NCI-H2227 (cell line): ENCODE measurements around the gene ENAH.

Source experiments
- DNase-seq: peaks from one replicate; lab custom pipeline; 2025; ENCODE audit not compliant: unreplicated experiment; lab: John Stamatoyannopoulos, UW

Gene ENAH

DNA sequence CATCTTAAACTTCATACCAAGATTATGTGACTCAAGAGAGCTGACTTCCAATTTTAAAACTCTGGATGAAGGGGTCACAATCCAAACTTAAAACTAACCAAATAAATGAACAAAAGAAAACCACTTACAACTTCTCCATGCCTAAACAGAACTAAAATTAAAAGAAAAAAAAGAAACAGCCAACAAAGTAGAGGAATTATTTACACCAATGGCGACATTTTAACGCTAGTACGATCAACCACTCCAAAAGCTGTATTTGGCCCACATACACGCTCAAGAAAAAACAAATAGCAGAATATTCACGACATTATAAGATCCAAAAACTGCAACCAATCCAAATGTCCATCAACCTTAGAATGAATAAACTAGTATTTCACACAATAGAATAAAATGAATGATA is 42.4 kb downstream of the ENAH start:
- DNase-seq: no peak

DNA sequence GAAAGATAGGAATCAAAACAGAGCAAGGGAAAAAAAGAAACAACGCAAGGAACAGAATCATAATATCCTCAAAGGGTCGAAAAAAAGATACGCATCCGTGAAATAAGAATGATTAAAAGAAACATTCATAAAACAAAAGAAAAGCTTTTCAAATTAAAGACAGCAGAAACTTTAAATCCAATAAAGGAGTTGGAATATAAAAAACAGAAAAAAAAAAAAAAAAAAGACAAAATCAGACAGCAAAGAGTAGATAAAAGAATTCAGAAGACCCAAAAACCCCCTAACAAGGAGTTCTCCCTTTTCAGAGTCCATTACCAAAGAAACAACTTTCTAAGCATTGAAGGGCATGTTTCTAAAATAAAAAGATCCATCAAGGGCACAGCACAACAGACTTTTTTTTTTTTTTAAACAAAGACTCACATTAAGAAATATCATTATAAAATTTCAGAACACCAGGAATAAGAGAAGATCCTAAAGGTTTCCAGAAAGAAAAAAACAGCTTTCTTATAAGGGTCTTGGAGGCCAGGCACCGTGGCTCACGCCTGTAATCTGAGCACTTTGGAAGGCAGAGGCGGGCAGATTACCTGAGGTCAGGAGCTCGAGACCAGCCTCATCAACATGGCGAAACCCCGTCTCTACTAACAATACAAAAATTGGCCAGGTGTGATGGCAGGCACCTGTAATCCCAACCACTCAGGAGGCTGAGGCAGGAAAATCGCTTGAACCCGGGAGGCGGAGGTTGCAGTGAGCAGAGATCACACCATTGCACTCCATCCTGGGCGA is 44.7 kb downstream of the ENAH start:
- DNase-seq: no peak

DNA sequence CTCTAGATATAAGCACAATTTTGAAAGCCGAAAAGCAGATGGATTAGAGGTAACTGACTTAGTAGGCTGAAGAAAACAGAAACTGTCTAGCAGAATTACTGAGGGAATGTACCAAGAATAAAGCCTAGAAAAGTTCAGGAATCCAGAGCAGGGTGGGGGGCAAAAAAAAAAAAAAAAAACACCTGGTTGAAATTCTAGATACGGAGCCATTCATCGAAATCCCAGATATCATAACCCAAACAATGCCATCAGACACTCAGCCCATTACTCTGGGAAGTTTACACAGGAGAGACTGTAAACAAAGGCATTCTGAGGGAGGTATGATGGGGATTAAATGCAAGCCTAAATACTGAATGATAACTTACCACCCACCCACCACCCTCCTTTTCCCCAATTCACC is 45.6 kb downstream of the ENAH start:
- DNase-seq: no peak

DNA sequence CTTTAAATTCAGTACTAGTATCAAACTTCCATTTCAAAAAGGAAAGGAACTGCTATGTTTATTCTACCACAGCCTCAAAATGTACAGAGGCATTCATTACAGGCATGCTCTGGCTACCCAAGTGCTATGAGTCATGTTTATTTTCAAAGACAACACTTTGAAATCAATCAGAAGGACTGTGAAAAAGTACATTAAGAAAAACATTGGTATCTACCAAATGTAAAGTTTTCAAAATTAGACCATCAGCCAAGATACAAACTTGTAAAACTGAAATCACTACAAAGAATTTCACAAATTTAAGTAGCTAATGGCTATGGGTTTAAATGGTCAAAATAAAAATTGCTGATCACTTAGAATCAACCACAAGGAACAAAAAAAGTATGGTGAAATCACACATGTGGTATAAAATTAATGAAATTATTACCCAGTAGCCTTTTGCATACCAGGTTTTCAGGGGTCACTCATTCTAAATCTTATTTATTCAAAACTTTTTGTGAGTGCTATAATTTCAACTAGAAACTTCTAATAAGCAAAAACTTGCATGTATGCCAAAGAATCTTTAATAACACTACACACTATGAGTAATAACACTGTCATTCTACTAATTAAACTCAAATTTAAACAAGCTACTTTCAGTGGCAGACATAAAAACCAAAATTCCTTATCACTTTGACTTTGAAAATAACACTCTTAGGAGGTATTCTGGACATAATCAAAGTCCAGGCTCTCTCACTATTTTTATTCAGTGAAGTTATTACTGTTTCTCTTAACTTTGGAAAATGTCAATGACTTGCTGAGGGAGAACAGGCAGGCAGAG is 49.2 kb downstream of the ENAH start:
- no peak for DNase-seq

DNA sequence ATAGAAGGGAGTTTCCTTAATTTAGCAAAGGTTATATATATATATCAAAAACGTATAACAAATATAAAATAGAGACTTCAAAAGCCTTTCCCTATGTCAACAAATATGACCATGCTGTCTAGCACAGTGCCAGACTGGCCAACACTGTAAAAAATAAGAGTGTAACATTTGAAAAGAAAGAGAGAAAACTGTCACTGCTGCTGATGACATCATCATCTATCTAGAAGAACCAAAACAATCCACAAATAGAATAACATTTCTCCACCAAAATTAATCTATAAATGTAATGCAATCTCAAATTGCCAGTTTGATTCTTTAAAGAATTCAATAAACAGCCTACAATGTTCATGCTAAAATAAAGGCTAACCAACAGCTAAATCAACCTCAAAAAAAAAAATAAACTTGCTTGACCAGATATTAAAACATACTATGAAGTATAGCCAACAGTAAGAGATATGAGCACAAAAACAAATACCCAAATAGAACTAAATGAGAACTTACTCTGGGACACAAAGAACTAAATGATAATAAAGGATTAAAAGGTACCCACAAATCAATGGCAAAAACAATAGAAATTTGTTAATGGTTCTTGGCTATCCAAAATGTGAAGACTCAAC is 50.2 kb downstream of the ENAH start:
- DNase-seq: no peak

DNA sequence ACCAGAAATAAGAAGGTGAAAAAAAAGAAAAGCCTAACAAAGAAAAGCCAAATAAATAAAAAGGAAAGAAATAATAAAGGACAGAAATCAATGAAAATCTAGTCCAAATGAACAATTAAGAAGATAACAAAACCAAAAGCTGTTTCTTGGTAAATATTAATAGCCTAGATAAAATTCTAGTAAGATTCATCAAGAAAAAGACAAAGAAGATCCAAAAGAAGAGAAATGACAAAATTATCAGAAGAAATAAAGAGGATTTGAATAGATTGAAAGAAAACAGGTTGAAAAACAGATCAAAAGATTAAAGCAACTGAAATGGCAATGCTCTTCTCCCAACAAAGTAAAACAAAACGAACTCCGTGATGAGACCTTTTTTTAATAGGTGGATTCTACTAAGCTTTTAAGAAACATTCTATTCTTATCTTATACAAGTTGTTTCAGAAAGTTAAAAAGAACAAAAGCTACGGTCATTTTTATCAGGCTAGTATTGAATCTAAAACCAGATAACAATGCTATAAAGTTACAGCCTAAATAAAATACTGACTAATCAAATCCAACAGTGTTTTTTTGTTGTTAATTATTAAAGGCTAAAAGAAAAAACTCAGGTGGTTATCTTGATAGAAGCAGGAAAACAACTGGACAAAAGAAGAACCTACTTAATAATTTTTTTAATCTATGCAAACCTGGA is 50.9 kb downstream of the ENAH start:
- DNase-seq: no peak

DNA sequence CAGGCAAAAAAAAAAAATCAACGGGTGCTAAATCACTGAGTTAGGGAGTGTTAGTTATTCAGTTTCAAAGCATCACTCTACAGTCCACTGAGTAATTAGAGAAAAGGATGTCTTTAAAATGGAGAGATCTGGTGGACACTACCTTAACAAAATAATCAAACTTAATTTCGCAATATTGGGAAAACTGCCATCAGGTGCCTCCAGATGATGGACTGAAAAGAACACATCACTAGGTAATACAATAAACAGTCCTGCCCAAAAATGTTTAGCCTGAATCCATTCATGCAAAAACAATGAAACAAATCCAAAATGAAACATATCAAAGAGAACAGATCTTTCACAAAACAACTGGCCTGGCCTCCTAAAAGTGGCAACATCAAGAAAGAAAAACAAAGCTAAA is 54.1 kb downstream of the ENAH start:
- DNase-seq: no peak

DNA sequence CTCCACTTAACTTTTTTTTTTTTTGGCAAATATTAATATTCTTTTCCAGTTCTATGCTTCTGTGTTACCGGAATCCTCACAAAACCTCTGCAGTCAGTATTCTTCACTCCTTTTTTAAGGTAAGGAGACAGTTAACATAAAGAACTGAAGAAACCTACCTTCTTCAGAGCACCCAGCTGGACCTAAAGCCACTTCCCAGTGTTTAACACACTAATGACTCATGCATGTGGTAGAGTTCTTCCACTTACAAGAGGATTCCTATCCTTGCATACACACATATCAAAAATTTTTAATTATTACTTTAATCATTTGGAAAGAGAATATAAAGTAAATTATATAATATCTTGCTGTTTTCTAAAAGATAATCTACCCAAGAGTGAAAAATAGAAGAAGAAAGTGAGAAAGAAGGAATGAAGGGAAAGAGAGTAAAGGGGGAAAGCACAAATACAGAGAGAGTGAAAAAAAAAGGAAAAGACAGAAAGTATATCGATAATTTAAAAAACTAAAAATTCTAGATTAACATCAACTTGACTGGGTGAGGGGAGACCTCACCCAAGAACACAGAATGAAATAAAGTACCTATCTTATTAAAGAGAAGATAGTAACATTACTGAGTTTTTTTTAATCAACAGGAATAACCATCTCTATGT is 54.9 kb downstream of the ENAH start:
- DNase-seq: no peak

DNA sequence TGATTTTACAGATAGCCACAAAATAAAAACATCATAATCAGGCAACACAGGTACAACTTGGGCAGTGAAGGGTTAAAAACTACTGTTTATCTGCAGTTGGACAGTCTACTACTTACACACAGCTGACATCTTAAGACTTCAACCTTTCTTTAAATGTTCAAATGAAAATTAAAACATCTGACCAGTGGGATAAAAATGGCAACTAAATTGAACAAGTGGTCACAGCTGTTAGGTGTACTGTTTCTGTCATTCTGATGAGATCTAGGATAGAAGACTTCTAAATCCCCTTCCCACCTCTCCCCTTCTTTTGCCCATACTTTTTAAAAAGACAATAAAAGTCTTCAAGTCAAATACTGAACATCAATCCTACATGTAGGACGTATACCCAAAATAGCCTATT is 56.2 kb downstream of the ENAH start:
- no peak for DNase-seq

DNA sequence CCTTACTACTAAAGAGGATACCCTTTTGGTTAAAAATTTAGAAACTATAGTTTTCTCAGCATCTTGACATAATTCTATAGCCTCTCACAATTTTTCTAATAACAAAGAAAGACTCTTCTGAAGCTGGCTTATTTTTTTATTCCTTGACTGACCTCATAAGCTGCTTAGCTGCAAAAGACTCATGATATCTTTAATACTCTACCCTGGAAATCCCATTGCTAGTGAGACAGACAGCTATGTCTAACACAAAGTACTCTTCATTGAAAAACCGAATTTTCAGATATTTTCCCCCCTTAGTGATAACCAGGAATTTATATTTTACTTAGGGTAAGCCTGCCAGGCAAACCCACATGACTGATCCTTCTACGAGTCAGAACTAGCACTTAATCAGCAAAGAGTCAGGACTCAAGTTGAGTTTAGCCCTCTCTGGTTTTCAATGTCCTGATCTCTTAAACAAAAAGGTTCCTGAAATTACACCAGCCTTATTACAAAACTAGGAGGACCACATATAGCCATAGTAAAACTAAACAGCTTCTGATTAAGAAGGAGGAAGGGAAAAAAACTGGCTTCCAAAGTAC is 56.9 kb downstream of the ENAH start:
- DNase-seq: no peak

DNA sequence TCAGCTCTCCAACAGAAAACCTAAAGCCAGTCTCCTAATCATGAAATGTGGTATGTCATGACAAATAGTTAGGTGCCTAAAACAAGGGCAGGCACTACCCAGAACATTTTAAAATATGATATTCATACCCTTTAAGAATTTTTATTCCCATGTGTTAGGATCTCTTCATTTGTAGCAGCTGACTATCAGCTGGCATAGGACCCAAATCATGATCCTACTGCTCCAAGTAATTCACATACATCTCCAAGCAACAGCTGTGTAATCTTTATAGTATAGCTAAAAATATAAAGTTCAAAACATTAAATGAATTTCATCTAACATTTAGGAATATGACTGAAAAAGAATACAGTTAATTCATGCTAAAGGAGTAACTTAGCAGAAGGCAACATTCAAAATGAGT is 57.5 kb downstream of the ENAH start:
- DNase-seq: no peak

DNA sequence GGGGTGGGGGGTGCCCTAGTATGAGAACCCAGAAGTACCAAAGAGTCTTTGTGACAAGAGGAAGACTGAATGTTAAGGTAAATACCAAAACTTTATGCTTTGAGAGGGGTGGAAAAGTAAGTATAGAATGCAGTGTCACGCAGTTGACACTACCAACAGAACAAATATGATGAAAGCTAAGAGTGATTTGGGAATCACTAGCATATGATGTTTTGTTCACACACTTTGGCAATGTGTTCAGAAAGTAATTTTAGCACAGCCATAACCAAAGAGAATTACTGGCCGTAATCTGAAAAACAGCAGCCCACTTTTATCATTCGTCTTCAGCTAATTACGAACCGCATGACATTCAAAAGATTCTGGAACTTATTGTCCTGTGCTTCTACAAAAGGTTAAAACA is 59.5 kb downstream of the ENAH start:
- DNase-seq: no peak

DNA sequence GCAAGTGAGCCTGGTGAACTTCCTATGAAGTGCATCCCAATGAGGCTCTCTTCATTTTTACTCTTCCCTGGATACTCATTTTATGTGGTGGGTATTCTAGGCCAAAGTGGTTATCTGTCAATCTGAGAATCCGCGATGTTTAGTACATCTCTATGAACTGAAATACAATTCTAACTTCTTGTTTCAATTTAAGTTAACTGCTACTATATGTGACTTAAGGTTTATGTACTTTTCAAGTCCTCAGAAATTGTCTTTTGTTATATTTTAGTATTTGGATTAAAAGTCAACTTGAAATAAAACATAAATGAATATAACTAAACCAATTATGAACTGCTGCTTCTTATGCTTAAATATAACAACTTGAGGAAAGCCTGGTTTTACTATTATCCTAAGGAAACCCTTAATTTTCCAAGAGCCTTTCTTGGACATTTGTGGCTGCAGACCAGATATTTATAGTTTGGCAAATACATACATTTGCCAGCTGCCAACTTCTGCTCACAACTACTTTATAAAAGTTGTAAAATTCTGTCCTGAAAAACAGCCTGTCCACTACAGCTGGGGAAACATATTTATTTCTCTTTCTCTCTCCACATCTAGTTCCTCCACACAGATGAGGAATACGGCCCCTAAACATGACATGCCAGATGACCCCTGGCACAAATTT is 60.4 kb downstream of the ENAH start:
- no peak for DNase-seq

DNA sequence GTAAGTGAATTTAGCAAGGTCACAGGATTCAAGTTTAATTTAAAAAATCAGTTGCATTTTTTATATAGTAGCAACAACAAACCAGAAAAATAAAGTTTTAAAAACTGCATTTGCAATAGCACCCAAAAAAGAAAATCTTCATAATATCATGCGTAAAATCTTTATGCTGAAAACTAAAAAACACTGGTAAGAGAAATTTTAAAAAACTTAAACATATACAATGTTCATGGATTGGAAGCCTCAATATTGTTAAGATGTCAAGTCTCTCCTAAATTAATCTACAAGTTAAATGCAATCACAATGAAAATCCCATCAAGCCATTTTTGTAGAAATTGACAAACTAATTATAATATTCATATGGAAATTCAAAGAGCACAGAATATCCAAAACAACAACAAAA is 65.6 kb downstream of the ENAH start:
- no peak for DNase-seq

DNA sequence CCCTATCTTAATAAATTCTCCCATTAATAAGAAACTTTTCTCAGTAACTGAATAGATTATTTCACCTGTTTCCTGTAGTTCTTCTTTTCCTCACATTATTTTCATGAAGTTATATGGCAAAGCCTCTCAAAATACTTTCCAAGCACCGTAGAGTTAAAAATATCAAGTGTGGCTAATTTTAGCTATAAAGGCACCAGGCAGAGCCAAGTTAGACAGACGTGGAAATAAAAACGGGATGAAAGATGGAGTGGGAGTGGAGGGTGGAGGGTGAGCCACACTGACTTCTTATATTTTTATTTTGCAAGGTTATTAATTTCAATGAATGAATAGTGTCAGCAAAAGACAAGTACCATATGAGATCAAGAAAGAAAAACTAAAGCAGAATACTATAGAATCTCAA is 71.7 kb downstream of the ENAH start:
- no peak for DNase-seq

DNA sequence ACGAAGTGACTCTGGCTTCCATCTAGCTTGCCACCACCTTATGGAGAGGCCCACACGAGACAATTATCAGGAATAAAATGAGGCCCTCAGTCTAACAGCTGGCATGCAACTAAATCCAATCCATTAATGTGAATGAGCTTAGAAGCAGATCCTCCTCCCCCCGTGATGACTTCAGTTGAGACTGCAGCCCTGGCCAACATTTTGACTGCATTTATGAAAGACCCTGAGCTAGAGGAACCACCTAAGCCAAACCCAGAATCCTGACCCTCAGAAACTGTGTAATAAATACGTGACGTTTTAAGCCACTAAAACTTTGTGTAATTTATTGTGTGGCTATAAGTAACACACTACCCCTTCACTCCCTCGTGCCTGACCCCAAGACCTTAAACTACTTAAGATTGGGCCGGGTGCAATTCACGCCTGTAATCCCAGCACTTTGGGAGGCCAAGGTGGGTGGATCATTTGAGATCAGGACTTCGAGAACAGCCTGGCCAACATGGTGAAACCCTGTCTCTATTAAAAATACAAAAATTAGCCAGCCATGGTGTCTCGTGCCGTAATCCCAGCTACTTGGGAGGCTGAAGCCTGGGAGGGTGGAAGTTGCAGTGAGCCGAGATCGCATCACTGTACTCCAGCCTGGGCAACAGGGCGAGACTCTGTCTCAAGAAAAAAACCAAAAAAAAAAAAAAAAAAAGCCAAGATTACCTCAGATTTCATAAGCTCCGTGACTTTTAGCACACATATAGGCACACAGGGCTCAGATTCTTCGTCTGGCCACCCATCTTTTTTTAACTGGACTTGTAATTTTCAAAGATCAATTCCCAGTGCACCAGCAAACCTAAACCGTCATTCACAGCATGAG is 72.5 kb downstream of the ENAH start:
- peak; percentile 53 for DNase-seq

DNA sequence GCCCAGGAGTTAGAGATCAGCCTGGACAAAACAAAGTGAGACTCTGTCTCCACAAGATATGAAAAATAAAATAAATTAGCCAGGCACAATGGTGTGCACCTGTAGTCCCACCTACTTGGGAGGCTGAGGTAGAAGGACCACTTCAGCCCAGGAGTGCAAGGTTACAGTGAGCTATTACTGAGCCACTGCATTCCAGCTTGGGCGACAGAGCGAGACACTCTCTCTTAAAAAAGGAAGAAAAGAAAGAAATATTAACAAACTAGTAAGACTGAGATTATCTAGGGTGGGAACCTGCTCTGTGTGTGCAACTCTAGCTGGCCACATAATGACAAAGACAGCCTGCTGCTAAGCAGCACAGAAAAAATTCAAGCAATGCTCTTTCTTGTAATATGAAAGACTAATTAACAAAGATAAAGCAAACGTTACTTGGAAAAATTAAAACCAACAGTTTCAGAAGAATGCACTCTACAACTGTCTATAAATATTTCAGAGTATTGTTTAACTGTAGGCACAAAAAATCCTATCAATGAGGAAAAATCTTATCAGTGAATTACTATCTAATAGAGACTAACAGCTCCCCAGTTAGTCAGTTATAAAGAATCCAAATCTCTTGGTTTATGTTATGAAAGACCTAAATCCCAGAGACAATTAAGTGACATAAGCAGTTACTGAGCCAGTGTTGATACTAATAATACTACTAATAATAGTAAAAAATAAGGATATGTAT is 74.5 kb downstream of the ENAH start:
- DNase-seq: no peak

DNA sequence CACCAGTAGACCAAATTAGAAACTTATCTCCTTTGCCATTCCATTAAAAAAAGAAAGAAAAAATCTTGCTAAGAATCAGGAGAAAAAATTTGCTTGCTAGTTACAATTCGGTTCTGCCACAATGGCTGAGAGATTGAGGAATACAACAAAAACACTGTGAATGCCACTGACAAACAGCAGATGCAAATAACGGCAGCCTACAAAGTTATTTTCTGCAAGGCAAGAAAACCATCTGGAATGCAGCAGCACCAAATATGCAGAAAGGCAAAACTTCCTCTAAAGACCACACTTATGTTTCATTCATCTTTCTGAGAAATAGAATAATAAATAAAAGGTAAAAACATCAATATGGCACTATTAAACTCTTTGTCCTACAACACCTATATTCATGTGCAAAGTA is 75.7 kb downstream of the ENAH start:
- DNase-seq: no peak

DNA sequence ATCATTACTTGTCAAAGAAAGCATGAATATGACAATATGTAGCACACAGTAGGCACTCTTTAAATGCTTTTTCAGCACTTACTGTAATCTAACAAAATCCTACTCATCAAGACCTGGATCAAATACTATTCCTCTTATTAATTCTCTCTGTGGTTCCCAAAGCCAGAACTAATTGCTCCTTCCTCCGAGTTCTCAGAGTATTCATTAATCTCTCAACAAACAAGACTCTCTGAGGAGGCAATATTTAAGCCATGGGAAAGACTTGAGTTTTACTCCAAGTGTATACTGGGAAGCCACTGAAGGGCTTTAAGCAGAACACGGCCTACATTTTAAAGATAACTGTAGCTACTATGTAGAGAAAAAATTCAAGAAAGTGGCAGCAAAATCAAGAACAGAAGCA is 79.7 kb downstream of the ENAH start:
- no peak for DNase-seq
